Superior temporal gyrus (tissue), 1 donor: ENCODE results near the gene ANO2.

Experiments
- DNase-seq: peaks from one replicate; pipeline ENCODE4 v3.0.0-alpha.2; 2016; ENCODE audit errors: extremely low spot score

ANO2 gene

DNA sequence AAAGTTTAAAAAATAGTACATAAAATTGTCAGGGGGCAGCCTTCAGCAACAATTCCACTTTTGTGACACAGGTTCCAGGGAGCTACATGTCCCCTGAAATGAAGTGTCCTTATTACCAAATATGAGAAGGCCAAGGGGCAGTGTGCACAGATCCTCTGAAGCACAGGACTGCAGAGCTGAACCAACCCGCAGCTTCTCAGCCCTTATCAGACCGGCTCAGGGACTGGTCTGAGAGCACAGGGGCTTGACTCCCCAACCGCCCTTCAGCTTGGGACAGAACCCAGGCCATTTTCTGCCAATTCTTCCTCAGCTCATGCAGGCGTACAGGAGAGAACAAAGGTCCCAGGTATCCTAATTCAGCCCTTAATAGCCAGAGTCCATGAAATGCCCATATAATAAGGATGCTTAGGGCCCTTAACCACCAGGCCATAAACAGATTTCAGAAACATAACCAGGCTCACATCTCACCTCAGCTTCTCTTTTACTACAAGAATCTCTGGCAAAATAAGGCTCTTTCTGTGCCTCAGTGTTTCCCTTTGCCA is 221.3 kb downstream of the ANO2 start:
- DNase-seq: no peak

DNA sequence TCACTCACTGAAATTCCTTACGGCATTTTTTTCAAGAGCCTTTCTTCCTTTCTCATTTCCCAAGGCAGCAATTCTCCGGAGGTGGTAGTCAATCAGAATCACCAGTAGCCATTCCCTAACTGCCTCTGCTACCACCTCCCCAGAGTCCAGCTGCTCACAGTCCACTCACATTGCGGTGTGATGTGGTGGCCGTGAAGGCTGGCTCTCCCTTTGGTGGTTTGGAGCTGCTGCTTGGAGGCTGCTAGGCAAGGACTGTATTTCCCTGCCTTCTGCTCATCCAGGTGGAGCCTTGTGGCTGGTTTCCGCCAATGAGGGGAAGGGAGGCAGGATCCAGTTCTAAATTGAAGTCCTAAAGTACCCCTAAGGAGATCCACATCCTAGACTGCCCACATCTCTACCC is 222.0 kb downstream of the ANO2 start:
- no peak for DNase-seq

DNA sequence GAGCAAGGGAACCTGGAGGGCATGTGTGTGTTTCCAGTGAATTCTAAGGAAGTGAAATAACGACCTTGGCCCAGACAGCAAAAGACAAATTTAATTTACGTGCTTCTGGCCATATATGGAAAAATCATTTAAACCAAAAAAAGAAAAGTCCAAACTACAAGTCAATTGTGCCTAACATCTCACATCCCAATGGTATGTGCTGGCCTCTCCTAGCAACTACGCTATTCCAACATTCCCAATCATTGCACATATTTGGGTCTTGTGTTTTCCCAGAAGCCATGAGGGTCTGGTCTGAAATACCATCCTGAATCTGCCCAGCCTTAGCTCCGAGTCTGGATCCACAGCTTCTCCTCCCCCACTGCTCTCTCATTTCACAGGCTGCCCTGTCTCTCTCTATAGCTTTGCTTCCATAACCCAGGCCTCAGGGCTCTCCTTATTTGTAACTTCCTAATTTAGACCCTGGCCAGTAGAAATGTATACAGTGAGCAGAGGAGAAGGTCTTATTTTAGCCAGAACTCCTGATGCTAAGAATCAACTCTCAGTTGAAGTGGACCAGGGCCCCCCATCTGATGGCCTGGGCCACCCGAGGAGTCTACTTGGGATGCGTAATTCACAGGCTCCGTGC is 224.6 kb downstream of the ANO2 start:
- no peak for DNase-seq

DNA sequence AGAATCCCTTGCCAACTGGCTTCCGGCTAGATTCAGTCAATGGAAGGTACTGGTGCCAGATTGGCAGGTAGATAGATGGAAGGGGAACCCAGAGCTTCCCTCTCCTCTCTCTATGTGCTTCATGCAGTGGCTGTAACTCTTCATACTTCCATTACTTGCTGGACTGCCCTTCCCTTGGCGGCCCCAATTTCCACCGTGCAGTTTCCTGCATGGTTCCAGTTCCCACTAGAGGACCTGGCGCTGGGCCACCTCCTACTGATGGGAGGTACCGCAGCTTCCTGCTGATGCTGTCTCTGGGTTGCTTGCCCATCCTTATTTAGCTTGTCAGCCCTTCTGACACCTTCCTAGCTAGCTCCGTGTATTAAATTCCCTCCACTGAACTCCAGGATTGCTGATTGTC is 226.4 kb downstream of the ANO2 start:
- DNase-seq: no peak

DNA sequence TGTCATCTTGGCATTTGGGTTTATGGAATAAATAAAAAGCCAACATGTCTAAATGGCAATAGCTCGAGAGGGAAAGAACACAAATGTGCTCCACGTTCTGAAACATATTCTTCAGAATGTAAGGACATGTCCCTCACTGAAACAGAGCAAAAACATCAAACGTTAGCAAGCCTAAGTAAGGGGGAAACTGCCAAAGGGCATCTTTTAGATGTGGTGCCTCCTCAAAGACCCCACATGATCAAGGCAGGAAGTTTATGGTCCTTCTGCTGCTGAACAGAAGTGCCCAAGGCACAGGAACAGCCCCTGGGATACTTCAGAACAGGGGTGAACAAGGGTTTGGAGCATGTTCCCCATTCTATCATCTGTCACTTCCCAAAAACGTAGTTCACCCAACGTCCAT is 227.0 kb downstream of the ANO2 start:
- DNase-seq: no peak

DNA sequence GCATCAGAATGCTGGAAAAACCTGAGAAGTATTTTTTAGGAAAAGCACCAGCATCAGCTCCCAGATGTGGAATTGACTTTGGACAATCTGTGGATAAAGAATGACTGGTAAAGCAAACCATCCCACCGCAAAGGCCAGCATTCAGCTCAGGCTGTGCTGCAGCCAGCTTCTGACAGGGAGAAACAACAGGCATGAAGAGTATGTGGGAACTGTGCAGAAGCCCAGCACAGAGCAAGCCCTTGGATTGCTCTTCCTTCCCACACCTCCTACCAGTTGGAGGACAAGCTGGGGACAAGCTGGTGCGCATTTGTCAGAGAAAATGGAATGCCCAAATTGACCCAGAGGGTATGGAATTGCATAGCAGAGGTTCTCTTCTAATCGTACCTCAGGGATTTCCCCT is 228.1 kb downstream of the ANO2 start:
- DNase-seq: no peak

DNA sequence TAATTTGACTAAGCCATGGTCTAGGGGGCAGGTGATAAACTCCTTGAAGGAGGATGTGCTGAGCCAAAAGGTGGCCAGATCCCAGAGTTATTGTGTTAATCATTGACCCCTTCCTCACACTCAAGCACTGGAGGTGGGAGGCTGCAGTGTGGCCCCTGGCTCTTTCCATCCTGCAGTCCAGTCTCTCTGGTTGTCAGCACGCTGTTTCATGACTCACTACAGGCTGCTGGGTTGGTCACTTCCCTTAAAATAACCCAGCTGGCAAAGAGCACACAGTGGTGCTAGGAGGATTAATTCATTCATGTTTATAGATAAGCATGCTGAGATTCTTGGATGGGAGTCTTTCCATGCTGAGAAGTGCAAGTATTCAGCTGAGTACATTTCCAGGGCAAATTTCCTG is 228.9 kb downstream of the ANO2 start:
- no peak for DNase-seq

DNA sequence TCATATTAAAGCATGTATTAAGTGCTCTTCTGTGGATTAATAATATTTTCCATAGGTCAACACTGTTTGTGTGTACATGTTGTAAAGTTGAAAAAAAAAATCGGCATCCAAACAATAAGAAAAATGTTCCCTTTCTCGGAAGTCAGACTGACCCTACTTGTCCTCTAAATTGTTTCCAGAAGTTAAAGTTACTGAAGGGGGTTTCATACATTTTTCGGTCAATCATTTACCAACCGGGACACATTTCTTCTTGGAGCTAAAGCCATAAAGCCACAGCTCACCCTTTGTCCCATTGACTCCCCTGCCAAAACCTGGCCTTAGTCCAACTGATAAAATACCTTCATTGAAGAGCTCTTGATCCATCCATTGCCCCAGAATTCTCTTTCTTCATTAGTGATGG is 230.0 kb downstream of the ANO2 start:
- no peak for DNase-seq

DNA sequence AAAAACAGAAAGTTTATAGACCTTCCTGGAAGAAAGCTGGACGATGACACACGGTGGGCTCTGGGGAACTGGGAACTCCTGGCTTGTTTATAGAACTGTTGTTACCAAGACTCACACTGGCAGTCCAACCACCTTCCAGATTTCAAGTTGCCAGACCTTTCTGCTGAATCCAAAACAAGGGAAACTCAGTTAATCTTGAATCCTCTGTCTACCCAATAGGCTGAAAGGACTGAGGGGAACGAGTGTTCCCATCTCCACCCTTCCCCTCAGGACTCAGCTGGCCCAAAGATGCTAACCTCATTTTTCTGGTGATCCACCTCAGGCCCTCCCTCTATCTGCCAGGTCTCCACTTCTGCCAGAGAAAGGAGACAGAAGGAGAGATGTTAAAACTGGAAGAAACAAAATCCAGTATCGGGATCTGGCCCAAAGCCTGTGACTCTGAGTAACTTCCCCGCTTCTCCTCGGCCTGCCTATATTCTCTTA is 231.4 kb downstream of the ANO2 start:
- no peak for DNase-seq

DNA sequence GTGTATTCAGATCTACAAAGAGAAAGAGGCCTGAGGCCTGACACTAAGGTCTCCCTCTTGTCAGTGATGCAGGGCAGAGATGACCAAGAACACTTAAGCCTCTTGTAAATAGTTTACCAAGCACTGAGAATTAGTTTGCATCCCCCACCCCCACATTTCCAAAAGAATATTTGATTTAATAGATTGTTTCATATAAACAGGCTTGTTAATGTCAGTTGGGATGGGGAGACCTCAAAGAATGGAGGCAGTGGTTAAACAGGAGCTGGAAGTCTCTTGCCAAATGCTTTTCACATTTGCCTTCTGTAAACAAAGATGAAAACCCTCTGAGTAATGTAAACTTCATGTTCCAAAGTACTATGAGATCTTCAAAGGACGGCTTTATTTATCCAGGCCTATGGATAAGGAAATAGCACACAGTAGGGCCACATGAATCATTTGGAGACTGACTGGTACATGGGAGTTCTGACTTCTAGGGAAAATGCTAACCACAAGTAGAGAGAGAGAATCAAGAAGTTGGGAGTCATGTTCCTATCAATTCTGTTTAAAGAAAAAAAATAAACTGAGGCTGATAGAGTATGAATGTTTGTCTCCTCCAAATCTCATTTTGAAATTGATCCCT is 234.7 kb downstream of the ANO2 start:
- DNase-seq: no peak

DNA sequence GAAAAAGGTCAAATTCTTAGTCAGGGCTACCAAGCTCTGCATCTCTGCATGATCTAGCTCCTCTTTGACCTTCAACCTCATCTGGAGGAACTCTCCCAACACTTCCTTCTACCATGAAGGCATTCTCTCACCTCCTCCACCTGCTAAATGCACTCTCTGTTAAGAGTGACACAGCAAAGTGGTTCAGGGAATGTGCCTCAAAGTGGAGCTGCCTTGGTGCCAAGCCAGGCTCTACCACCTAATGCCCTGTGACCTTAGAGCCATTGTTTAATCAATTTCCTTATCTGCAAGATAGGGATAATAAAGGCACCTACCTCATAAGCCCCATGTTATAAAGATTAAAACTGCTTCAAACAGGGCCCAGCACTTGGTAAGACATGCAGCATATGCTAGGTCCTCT is 236.7 kb downstream of the ANO2 start:
- no peak for DNase-seq

DNA sequence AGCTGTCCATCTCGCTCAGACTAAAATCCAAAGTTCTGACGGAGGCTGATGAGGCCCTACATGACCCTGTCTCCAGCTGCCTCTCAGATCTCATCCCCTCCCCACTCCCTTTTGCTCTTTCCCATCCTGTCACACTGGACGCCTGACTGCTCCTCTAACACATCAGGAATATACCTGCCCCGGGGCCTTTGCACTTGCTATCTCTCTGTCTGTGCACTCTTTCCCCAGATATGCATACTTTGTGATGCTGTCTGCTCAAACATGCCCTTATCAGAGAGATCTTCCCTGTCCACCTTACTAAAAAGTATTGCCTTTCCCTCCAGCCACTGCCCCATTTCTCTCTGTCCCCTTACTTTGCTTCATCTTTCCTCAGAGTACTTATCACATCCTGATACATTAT is 238.8 kb downstream of the ANO2 start:
- no peak for DNase-seq

DNA sequence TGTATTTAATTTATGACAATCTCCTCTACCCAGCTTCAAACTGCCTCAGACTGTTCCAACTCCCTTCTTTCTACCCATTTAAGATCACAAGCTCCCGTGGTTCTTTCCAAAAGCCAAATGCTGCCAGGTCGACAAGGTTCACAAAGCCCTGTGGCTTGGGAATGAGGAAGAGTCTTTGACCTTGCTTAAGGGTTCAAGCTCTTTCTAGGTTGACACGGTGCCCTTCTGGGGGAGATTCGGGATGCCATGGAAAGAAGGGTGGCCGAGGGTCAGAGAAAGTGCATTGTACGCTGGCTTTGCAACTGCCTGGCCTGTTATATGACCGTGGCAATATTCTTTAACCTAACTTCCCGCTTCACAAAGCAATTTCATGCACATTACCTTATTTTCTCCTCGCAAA is 239.3 kb downstream of the ANO2 start:
- no peak for DNase-seq

DNA sequence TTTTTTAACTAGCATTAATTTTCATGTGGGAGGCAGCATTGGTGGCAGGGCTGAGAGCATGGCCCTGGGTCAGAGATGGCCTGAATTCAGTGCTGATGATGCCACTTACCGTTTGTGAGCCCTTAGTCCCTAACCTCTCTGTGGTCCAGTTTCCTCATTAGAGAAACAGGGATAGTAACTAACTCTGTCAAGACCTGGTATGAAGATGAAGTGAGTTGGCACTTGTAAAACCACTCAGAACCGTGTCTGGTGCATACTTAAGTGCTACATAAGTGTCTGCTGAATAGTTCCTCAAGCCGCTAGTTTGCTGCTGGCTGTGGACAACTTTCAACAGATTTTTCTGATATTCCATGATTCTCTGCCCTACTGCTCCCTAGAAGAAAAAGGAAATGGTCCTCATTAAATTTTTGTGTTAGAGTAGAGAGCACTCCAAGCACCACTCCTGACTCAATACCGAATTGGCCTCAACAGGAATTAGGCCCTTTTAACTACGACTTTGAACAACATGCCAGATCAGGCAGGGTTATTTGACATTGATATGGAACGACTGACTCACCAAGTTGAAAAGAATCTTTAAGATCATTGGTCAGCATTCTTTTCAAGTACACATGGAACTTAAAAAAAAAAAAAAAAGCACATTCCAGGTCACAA is 250.2 kb downstream of the ANO2 start:
- DNase-seq: no peak

DNA sequence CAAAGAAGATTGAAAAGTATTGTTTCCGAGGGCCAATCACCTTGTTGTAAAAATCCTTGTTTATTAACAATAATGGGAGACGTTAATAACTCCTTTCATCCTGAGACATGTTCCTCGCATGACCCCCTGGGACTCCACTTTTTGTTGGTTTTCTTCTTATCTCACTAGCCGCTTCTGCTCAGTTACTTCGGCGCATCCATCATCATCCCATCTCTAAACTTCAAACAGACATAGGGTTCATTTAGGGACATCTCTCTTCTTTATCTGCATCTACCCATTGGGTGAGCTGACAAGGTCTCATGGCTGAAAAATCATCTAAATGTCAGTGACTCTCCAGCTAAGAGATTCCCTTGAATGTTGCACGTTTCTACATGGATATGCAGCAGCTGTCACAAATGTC is 252.2 kb downstream of the ANO2 start:
- no peak for DNase-seq

DNA sequence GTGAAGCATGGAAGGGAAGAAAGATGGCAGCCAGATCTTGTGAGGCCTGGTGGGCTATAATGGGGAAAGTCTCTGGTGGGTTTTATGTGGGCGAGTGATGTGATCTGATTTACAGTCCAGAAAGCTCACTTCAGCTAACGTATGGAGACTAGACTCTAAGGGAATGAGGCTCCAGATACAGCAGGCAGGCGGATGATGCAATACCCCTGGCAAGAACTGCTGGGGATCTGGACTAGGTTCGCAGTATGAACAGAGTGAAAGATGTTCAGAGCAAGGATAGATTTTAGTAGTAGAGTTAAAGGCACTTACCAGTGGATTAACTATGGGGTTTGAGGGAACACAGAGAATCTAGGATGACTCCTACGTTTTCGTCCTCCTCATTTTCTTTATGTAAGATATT is 253.1 kb downstream of the ANO2 start:
- DNase-seq: no peak

DNA sequence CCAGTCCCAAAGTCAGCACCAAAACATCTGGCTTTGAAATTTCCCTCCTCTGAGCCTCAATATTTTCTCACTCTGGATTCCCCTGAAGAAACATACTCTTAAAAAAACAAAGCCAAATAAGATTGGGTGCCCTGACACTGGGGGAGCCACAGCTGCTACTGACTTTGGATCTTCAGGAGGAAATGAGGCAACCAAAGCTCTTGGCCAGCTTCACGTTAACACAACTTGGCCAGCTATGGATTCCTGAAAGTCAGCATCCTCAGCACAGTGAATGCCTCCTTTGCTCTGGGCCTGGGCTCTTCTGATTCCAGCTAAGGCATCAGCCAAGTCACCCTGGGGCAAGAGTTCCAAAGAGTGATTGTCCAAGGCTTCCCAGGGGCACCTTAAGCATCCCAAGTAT is 254.8 kb downstream of the ANO2 start:
- DNase-seq: no peak

DNA sequence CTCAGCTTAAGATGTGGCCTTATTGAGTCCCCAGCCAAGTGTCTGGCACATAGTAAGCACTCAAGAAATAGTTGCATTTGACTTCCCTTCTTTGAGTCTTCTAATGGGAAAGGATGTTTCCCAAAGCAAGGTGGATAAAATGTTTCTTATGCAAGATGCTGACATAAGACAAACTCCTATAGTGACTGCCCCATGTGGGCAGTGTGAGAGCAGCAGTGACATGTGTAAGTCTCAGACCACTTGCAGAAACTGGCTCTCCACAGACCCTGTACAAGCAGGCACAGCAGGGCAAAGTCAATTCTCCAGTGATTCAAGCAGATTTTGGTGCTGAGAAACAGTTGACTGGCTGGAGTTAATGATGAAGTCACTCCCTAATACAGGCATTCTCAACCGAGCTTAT is 255.3 kb downstream of the ANO2 start:
- no peak for DNase-seq

DNA sequence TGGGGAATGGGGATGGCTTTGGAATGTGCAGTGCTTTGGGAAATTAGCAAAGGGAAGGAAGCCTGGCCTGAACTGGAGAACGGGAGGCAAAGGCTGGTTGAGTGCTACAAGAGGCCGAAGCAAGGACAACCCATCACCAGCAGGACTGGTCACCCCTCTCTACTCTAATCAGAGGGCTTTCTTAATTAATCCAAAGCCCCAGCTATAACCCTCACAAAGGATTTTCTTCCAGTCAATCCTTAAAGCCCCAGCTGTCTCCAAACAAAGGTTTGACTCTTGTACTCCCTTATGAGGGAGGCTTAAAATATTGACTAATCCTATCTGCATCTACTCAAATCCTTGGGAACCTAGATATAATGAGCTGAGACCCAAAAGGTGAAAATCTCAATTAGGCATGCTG is 256.8 kb downstream of the ANO2 start:
- no peak for DNase-seq

DNA sequence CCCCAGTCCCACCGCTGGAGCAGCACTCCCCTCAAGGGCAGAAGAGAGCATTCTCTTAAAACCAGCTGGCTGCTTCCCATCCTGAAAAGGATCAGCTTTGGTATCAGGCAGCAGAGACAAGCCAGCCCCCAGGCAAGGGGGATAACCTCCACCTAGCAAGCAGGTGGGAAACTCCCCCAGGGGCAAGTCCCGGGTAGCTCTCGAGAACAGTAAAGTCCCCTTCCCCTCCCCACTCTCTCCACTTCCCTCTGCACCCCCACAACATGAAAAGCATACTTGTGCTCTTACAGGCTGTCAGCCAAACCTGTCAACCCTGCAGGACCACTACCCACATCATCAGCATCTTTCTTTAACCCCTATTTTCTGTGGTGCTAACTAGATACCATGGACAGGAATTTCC is 259.1 kb downstream of the ANO2 start:
- DNase-seq: no peak

DNA sequence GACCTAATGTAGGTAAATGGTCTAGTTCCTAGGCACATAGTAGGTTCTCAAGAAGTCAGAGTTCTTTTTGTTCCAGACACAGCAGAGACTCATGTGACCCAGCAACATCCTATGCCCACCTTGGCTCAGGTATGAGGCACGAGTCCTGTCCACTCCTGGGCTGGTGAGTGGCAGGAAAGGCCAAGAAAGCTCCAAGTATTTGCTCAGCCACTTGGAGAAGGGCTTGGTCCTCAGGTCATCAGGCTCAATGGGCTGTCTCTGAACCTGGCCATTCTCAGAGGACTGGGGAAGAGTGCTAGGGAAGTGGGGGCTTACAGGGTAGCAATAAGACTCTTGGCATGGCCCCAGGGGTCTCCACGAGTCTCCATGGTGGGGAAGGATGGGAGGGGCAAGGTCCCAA is 260.1 kb downstream of the ANO2 start:
- DNase-seq: no peak

DNA sequence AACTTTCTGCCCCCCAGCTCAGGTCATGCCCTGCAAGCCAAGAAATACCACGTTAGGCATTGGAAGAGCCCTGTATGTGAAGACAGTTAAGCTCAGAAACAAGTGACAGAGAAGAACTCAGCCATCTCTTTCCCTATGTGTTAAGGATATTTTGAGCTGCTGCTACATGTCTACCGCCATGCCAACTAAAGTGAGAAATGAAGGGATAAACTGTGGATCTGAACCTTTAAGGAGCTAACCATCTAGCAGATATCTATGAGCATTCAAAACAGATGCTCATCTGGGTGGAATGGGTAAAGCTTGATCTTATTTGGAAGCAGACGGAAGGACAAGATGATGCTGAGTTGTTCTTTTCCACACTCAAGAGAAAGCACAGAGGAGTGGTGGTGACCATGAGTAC is 262.5 kb downstream of the ANO2 start:
- DNase-seq: no peak

DNA sequence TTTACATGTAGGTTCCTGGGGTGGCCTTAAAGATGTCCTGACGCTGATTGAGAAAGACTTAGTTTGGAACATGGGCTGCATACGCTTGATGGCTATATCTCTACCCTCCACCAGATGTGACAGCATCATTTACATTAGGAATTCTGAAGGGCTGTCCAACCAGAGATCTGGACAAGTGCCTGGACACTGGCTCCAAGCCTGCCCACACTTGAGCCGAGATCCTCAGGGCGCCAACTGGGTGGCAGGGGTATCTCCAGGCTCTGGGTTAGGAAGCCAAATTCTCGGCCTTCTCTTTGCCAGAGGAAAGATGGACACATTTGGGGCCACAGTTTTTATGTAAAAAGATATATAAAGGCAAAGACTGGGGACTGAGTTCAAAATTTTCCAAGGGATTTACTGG is 266.9 kb downstream of the ANO2 start:
- no peak for DNase-seq
